ENCODE results near the gene OTOGL. TPM values are rescaled to one million over a fixed set of nuclear protein-coding genes. Genes with fewer than 3 reads are reported as not detected.

OTOGL gene
- total and polyA plus RNA-seq, 9 donors = 0.05 to 0.26 (median 0.12) TPM; not detected in 2

DNA sequence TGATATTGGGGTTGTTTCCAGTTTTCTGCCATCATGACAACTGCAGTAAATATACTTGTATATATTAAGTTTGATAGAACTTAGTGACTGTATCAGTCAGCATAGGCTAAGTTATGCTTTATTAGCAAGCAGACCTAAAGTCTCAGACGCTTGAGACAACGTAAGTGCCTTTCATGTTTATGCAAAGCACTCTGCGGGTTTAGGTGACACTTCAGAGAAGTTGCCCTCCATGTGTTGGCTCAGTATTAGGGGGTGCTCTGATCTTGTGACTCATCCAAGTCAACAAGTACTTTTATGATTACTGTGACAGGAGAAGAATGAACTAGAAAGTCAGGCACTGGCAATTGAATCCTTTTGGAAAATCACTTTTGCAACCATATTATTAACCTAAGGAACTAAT, 13.3 kb upstream of the OTOGL start:
- no peak overlapping the region for H3K27ac ChIP-seq
- 83 to 92% (median 92%) methylated on average over 3 of the region's 3 CpGs for WGBS, 3 donors
- no peak for DNase-seq
- H3K36me3 ChIP-seq = no peaks in the 10 kb centered on the region
- intact Hi-C loops (cut with DNase I) = no loop called here
- TF ChIP-seq EP300 (IDR thresholded peaks at IDR 0.05) = no peak
- TF ChIP-seq, protein P1, sequence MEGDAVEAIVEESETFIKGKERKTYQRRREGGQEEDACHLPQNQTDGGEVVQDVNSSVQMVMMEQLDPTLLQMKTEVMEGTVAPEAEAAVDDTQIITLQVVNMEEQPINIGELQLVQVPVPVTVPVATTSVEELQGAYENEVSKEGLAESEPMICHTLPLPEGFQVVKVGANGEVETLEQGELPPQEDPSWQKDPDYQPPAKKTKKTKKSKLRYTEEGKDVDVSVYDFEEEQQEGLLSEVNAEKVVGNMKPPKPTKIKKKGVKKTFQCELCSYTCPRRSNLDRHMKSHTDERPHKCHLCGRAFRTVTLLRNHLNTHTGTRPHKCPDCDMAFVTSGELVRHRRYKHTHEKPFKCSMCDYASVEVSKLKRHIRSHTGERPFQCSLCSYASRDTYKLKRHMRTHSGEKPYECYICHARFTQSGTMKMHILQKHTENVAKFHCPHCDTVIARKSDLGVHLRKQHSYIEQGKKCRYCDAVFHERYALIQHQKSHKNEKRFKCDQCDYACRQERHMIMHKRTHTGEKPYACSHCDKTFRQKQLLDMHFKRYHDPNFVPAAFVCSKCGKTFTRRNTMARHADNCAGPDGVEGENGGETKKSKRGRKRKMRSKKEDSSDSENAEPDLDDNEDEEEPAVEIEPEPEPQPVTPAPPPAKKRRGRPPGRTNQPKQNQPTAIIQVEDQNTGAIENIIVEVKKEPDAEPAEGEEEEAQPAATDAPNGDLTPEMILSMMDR (IDR thresholded peaks at IDR 0.05) = no peak
- TF ChIP-seq POLR2A (IDR thresholded peaks at IDR 0.05) = no peak
- no peaks in the 10 kb centered on the region for H3K4me1 ChIP-seq (ENCODE audit: insufficient read depth)
- no peaks in the 10 kb centered on the region for H3K27me3 ChIP-seq
- no peaks in the 10 kb centered on the region for H3K9me3 ChIP-seq
- H3K4me3 ChIP-seq = no peak overlapping the region

DNA sequence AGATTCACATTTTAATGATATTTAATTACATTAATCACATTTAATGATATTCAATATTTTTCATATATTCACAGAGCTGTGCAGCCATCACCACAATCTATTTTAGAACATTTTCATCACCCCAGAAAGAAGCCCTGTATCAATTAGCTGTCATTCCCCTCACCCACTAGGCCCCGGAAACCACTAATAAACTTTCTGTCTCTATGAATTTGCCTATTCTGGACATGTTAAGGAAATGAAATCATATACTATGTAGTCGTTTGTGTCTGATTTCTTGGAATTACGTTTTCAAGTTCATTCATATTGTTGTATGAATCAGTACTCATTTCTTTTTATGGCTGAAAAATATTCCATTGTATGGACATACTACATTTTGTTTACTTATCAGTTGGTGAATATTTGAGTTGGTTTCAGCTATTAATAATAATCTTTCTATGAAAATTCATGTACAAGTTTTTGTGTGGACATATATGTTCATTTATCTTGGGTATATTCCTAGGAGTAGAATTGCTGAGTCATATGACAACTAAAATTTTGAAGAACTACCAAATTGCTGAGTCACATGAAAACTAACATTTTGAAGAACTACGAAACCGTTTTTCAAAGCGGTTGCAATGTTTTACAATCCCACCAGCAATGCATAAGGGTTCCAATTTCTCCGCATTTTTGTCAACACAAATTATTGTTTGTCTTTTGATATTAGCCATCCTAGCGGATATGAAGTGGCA, 11.7 kb upstream of the OTOGL start:
- intact Hi-C loops (cut with DNase I) = no loop called here
- Histone ChIP-seq H3K27ac (no peak overlapping the region), H3K4me3 (no peak overlapping the region), H3K4me1 (ENCODE audit: insufficient read depth) (no peaks in the 10 kb centered on the region), H3K27me3 (no peaks in the 10 kb centered on the region), H3K9me3 (no peaks in the 10 kb centered on the region), H3K36me3 (no peaks in the 10 kb centered on the region)
- no peak for DNase-seq
- WGBS, 3 donors = 92 to 94% (median 93%) methylated on average over 8 of the region's 8 CpGs
- TF ChIP-seq EP300 (IDR thresholded peaks at IDR 0.05) (no peak), POLR2A (IDR thresholded peaks at IDR 0.05) (no peak)
- TF ChIP-seq, protein P1 (IDR thresholded peaks at IDR 0.05) = no peak

DNA sequence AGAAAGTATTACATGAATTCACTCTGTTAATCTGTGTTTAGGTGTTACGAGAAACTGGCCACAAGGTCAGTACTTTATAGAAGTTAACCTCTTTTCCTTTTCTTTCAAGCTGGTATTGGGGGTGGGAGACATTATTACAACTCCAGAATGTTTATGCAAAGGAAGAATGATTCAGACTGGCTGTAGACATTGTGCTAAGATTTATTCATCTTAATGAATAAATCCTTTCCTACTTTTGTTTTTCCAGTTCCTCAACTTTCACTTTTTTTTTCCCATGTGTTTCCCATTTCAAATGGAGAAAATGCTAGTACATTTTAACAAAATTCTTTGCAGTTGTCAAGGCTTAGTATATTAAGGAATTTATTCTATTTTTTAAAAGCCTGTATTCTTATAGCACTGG, 1.3 kb downstream of the OTOGL start:
- H3K9me3 ChIP-seq = no peaks in the 10 kb centered on the region

DNA sequence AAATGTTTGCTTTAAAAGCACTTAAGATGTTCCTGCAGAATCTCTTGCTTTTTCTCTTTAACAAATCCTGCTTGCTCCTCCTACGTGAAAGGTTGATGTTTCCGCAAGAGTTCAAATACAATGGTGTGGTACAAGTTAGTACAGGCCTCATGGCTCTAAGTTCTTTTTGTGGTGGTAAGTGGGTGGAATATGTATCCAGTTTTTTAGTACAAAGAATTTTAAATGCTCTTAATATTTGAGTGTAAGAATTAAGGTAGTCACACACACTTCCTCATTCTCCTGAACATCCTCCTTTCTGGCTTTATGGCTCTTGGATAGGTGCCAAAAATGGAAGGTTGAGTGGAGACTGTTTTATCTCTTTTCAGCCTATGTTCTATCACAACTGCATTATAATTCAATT, 1.8 kb downstream of the OTOGL start:
- intact Hi-C loops (cut with DNase I) = no loop called here
- no peaks in the 10 kb centered on the region for H3K4me1 ChIP-seq (ENCODE audit: insufficient read depth)
- DNase-seq = no peak
- no peak overlapping the region for H3K4me3 ChIP-seq
- no peak overlapping the region for H3K27ac ChIP-seq
- TF ChIP-seq, protein P1 (IDR thresholded peaks at IDR 0.05) = no peak
- TF ChIP-seq EP300 (IDR thresholded peaks at IDR 0.05) (no peak), POLR2A (IDR thresholded peaks at IDR 0.05) (no peak)
- 71 to 74% (median 74%) methylated on average over 2 of the region's 2 CpGs for WGBS, 3 donors
- no peaks in the 10 kb centered on the region for H3K9me3 ChIP-seq
- H3K27me3 ChIP-seq = no peaks in the 10 kb centered on the region
- no peaks in the 10 kb centered on the region for H3K36me3 ChIP-seq

More for the DNA sequence above, 1.3 kb downstream of the OTOGL start:
- Histone ChIP-seq H3K4me3 (no peak overlapping the region), H3K4me1 (ENCODE audit: insufficient read depth) (no peaks in the 10 kb centered on the region), H3K27ac (no peak overlapping the region), H3K36me3 (no peaks in the 10 kb centered on the region), H3K27me3 (no peaks in the 10 kb centered on the region)
- TF ChIP-seq EP300 (IDR thresholded peaks at IDR 0.05) (no peak), POLR2A (IDR thresholded peaks at IDR 0.05) (no peak)
- TF ChIP-seq, protein P1 (IDR thresholded peaks at IDR 0.05) = no peak
- no peak for DNase-seq
- intact Hi-C loops (cut with DNase I) = no loop called here
- WGBS, 3 donors = 45 to 56% (median 52%) methylated on average over 1 of the region's 1 CpG

Data from ovary (tissue), 9 donors.